Stimulated activated CD8-positive, alpha-beta memory T cell treated with anti-CD3 and anti-CD28 coated beads, Interleukin-12 subunit alpha, Interleukin-12 subunit beta, amount 100 ng/mL, for 24 hours (primary cell): ENCODE data around the gene IFT122.

Experiments used
- DNase-seq: peaks from one replicate; pipeline ENCODE4 v3.0.0-alpha.2; 2020; ENCODE audit errors: extremely low read depth

Gene IFT122

GRCh38 chr3:129413687-129414506 lies 26.1 kb upstream of the IFT122 start:
- no peak for DNase-seq

DNA sequence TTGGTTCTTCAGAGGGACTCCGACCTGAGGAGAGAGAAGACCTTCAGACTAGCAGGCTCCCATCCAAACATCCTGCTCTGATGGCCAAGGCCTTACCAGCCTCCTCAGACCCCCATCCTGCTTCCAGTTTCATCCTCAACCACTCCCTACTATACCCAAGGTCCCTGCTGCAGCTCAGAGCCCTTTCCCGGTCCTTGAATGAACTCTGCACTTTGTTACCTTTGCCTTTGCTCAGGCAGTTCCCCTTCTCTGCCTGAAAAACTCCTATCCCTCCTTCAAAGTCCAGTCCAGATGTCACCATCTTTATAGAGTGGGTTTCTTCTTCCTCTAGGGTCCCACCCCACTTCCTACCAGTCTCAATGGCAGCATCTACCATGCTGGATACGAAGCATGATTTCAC lies 24.6 kb upstream of the IFT122 start:
- no peak for DNase-seq

GRCh38 chr3:129415830-129416229 lies 24.2 kb upstream of the IFT122 start:
- no peak for DNase-seq

GRCh38 chr3:129416415-129416814 lies 23.6 kb upstream of the IFT122 start:
- DNase-seq = no peak

DNA sequence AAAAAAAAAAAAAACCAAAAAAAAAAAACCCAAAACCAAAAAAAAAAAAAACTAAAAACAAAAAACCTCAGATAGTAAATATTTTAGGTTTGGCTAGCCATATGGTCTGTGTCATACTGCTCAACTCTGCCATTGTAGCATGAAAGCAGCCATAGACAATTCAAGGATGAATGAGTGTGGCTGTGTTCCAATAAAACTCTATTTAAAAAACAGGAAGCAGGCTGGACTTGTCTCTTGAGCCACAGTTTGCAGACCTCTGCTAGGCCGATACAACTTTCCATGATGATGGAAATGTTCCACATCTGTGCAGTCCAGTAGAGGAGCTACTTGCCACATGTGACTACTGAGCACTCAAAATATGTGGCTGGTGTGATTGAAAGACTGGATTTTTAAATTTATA lies 22.7 kb upstream of the IFT122 start:
- DNase-seq = no peak

- no peak for DNase-seq
Measured at GRCh38 chr3:129418041-129418973, 21.7 kb upstream of the IFT122 start.

GRCh38 chr3:129419476-129419875 lies 20.5 kb upstream of the IFT122 start:
- no peak for DNase-seq

GRCh38 chr3:129421236-129421883 lies 18.7 kb upstream of the IFT122 start:
- DNase-seq = no peak

DNA sequence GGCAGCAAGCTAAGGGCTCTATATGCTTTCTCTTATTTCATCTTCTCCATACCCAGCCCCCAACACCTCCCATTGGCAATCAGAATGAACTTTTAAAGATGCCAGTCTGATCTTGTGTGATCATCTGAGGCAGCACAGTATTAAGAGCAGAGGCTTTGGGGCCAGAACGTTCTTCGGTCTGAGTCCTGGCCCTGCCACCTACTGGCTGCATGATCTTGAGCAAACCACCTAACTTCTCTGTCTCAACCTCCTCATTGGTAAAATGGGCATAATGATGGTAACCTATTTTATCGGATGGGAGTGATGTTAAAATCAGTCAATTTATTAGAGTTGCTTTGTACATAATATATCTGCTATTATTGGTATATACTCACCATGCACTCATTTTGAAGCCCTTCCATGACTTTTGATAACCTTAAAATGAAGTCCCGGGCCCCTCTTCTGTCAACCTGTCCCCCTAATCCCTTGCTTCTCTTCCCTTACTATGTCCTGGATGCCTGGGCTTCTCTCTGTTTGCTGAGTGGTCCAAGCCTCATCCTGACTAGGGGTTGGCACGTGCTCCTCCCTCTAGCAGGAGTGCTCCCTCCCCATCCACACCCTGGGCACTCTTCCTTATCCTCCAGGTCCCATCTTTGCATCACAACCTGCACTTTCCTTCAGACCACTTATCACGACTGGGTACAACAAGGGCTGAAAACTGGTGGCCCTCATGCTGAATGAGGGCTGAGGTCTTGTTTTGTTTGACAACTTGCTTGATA lies 17.9 kb upstream of the IFT122 start:
- DNase-seq = no peak

GRCh38 chr3:129422897-129423296 lies 17.1 kb upstream of the IFT122 start:
- DNase-seq = no peak

DNA sequence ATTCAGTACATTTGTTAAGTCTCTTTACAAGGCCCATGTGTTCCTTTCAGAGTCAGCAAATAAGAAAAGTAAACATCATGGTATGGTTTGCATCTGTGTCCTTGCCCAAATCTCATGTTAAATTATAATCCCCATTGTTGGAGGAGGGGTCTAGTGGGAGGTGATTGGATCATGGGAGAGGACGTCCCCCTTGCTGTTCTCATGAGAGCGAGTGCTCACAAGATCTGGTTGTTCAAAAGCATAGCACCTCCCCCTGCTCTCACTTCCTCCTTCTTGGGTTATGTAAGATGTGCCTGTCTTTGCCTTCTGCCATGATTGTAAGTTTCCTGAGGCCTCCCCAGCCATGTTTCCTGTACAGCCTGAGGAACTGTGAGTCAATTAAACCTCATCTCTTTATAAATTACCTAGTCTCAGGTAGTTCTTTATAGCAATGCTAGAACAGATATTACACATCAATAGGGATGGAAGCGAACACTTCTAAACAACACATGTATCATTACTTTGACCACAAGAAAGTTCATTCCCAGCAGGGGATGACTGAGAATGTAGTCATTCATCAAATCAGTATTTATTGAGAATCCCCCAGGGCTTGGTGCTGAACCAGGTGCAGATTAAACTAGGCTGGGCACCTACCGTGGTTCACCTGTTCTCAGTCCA lies 15.7 kb upstream of the IFT122 start:
- no peak for DNase-seq

DNA sequence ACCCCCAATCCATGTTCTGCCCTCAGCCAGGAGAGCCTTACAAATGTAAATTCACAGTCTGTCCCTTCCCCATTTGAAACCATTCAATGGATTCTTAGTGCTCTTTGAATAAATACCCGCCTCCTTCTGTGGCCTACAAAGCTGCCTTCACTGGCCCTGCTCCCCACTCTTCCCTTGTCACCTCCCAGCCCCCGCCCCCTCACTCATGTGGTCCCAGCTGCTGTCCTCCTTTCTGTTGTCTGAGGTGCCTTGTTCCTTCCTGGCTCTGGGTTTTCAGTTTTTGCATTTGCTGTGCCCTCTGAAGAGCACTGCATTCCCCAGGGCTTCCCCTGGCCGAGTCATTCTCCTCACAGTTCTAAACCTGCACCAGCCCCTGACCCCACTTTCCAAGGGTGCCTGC lies 14.8 kb upstream of the IFT122 start:
- no peak for DNase-seq

DNA sequence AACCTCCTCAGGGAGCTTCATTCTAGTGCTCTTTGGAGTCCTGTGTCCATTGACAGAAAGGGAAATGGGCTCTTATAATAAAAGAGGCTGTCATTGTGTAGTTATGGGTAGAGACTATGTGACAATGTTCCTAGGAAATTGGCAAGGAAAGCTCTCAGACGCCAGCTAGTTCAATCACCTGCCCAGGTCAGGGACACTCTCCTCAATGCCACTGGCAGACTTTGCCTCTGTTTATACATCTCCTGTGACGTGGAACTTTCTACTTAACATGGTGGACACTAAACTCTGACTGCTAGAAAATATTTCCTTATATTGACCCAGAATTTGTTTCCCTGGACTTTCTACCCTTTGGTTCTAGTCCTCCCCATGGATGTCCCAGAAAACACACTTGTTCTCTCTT lies 14.4 kb upstream of the IFT122 start:
- no peak for DNase-seq

DNA sequence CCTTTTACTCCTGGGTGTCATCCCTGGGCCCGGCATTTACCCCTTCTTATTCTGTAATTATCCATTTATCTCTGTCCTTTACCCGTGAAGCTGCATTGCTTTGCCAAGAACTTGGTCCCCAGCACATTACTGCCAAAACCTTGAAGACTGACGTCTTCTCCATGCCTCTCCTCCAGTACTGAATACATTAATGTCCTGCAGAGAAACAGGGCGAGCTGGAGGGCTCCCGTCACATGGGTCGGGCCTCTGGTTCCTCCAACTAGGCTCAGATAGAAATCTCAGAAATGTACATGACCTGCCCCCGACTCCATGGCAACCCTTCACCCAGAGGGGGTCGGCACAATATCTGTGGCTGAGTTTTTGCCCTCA lies 12.0 kb upstream of the IFT122 start:
- DNase-seq = no peak

GRCh38 chr3:129428376-129429079 lies 11.5 kb upstream of the IFT122 start, which contains the start of gene EFCAB12:
TSS of gene EFCAB12 (minus strand) at chr3:129428636. CDS start at chr3:129428488, 148 bp downstream.
- peak; percentile 65 for DNase-seq

- no peak for DNase-seq
Measured at GRCh38 chr3:129429080-129429451, 11.0 kb upstream of the IFT122 start.

GRCh38 chr3:129429602-129430001 lies 10.4 kb upstream of the IFT122 start:
- DNase-seq = no peak

GRCh38 chr3:129432036-129432435 lies 8.0 kb upstream of the IFT122 start:
- DNase-seq = no peak

DNA sequence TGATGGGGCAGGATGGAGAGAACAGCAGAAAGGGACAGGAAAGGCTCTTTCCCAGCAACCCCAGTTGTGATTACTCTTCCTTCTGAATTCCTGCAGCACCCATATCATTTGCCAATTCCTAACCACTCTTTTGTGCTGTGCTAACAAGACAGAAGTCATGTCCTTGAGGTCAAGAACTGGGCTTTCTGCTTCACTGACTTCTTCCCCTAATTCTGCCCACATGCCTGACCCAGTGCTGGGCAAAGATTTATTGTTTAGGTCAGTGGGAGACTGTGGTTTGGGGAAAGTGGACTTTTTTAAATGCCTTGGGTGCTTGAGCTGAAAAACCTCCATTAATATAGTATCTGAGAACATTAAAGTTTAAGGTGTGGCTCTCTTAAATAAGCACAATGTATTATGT lies 7.4 kb upstream of the IFT122 start:
- no peak for DNase-seq

DNA sequence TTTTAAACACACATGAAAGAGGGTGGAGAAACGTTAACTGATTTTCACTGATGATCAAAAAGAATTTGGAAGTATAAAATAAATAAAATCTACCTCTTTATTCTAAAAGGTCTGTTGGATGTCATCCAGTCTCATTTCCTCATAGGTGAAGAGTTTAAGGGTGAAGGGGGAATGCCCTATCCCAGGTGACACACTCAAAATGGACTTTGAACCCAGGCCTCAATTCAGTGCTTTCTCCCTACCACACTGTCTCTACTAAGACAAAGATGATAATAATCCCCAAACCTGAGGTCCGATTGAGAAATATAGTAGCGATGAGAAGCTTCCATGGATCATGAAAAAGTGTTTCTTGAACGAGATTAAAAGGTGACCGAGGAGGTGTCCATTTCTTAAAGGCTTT lies 6.5 kb upstream of the IFT122 start:
- no peak for DNase-seq
